Stomach (tissue), 9 donors: ENCODE data around the gene ANKRD11. TPM values are rescaled to one million over a fixed set of nuclear protein-coding genes. Genes with fewer than 3 reads are reported as not detected.

Experiments
- DNase-seq, 2 donors: peaks; one replicate each; pipeline versions ENCODE4 v3.0.0 to v3.0.0-alpha.2; 2013 to 2019
- H3K27ac ChIP-seq, 5 donors: fragments of 200-600 bp in 4 of 5; sonication (generic) in 4 of 5; one replicate each; pipeline ENCODE4 v1.5.1; 2013 to 2019; ENCODE audit warnings: mild to moderate bottlenecking in 1 of 5, moderate library complexity in 1 of 5
- H3K27me3 ChIP-seq, 3 donors: fragments of 200-600 bp; sonication (generic); one replicate each; pipeline ENCODE4 v1.5.1; 2017 to 2019; ENCODE audit warnings: mixed run types in 1 of 3
- H3K36me3 ChIP-seq, 4 donors: fragments of 200-600 bp; sonication (generic); 1 replicate in 3 of 4; 2 replicates in 1 of 4; pipeline ENCODE4 v1.5.1; 2016 to 2019
- H3K4me1 ChIP-seq, 4 donors: fragments of 200-600 bp; sonication (generic); one replicate each; pipeline ENCODE4 v1.5.1; 2016 to 2019
- H3K4me3 ChIP-seq, 4 donors: fragments of 200-600 bp; sonication (generic) in 3 of 4; one replicate each; pipeline ENCODE4 v1.5.1; 2016 to 2019; ENCODE audit warnings: mild to moderate bottlenecking in 1 of 4
- H3K9me3 ChIP-seq, 4 donors: fragments of 200-600 bp; sonication (generic); one replicate each; pipeline ENCODE4 v1.5.1; 2016 to 2019
- CTCF ChIP-seq, 7 experiments: fragments of 450-650 bp in 4 of 7; fragments of 200-600 bp in 3 of 7; sonication (generic) in 3 of 7; IDR thresholded peaks; one replicate each; pipeline ENCODE4 v1.5.1; 2016 to 2019; ENCODE audit warnings: antibody characterized with exemption in 7 of 7, control low read depth in 2 of 7, mild to moderate bottlenecking in 1 of 7
- EP300 ChIP-seq: sonication (generic); formaldehyde crosslinking; IDR thresholded peaks from one replicate; pipeline ENCODE4 v1.6.1; 2017; ENCODE audit warnings: antibody characterized with exemption
- POLR2A ChIP-seq, 4 donors: fragments of 450-650 bp; IDR thresholded peaks; one replicate each; pipeline ENCODE4 v1.6.1; 2016; ENCODE audit warnings: antibody characterized with exemption in 4 of 4, control low read depth in 2 of 4, mild to moderate bottlenecking in 1 of 4, moderate library complexity in 1 of 4
- POLR2AphosphoS5 ChIP-seq, 3 donors: sonication (generic); formaldehyde crosslinking; IDR thresholded peaks; one replicate each; pipeline ENCODE4 v1.6.1; 2016; ENCODE audit warnings: antibody characterized with exemption in 3 of 3
- WGBS, 5 donors: extraction: QIAGEN DNeasy Blood & Tissue Kit in 3 of 5; methylation state at CpG; one replicate each; pipeline versions ENCODE4 v1.1.5 to v1.1.7; 2013 to 2018; 5-methylcytosine and 5-hydroxymethylcytosine counted together
- intact Hi-C: fragments of 100-400 bp; cut with DNase I; formaldehyde crosslinking; loops from one replicate; pipeline ENCODE4 v1.15.1; 2023; ENCODE audit warnings: low total_unique reads
- polyA plus RNA-seq, 3 donors: library from polyadenylated mRNA; stranded (reverse); fragments of 200-250 nt; gene quantifications; one replicate each; pipeline ENCODE4 v1.2.3, GENCODE V29; 2013
- total RNA-seq, 5 donors: library from RNA; depleted of rRNA; stranded (reverse); fragments of >200 nt; gene quantifications; one replicate each; pipeline versions ENCODE4 v1.1.0 to v1.2.3, GENCODE V29; 2014 to 2016
- donor health status: healthy with polysubstance abuse.
- donor health status: Bipolar disorder and iron deficiency.
- donor health status: healthy.

Gene ANKRD11
- total and polyA plus RNA-seq, 8 donors, result 25.4 to 350 (median 88.7) TPM

GRCh38 chr16:89275837-89276720 is 214.3 kb downstream of the ANKRD11 start:
- Histone ChIP-seq H3K27ac (no peak overlapping the region), H3K9me3 (no peaks in the 10 kb centered on the region), H3K36me3 (peaks cover 75 to 97% (median 97%) of the 10 kb centered on the region in 4 donors), H3K4me3 (no peak overlapping the region), H3K4me1 (no peaks in the 10 kb centered on the region), H3K27me3 (no peaks in the 10 kb centered on the region)
- intact Hi-C loops, result no loop called here
- WGBS, 5 donors, result 93 to 95% (median 94%) methylated on average over 31 to 39 of the region's 39 CpGs
- DNase-seq, result no peak
- no peak for TF ChIP-seq POLR2AphosphoS5 (IDR thresholded peaks at IDR 0.05)
- TF ChIP-seq CTCF (IDR thresholded peaks at IDR 0.05), result no peak
- no peak for TF ChIP-seq POLR2A (IDR thresholded peaks at IDR 0.05)
- no peak for TF ChIP-seq EP300

GRCh38 chr16:89275284-89275584 is 215.1 kb downstream of the ANKRD11 start:
- no peak for DNase-seq
- no peak overlapping the region for H3K27ac ChIP-seq
- intact Hi-C loops, result no loop called here
- TF ChIP-seq POLR2AphosphoS5 (IDR thresholded peaks at IDR 0.05), result no peak
- TF ChIP-seq POLR2A (IDR thresholded peaks at IDR 0.05), result no peak
- TF ChIP-seq EP300, result no peak
- no peak for TF ChIP-seq CTCF (IDR thresholded peaks at IDR 0.05)
- no peaks in the 10 kb centered on the region for H3K4me1 ChIP-seq
- WGBS, 5 donors, result 90 to 96% (median 92%) methylated on average over 11 of the region's 11 CpGs
- H3K27me3 ChIP-seq, result no peaks in the 10 kb centered on the region
- H3K9me3 ChIP-seq, result no peaks in the 10 kb centered on the region
- peaks cover 71 to 97% (median 97%) of the 10 kb centered on the region in 4 donors for H3K36me3 ChIP-seq
- H3K4me3 ChIP-seq, result no peak overlapping the region

GRCh38 chr16:89274561-89275283 is 215.6 kb downstream of the ANKRD11 start:
- H3K36me3 ChIP-seq, result peaks cover 72 to 97% (median 97%) of the 10 kb centered on the region in 4 donors
- DNase-seq, result no peak
- no peak overlapping the region for H3K4me3 ChIP-seq
- TF ChIP-seq POLR2A (IDR thresholded peaks at IDR 0.05) (no peak), EP300 (no peak), POLR2AphosphoS5 (IDR thresholded peaks at IDR 0.05) (no peak), CTCF (IDR thresholded peaks at IDR 0.05) (no peak)
- no peaks in the 10 kb centered on the region for H3K27me3 ChIP-seq
- intact Hi-C loops, result no loop called here
- no peaks in the 10 kb centered on the region for H3K4me1 ChIP-seq
- no peaks in the 10 kb centered on the region for H3K9me3 ChIP-seq
- WGBS, 5 donors, result 91 to 95% (median 95%) methylated on average over 24 to 30 of the region's 30 CpGs
- no peak overlapping the region for H3K27ac ChIP-seq

- no peaks in the 10 kb centered on the region for H3K9me3 ChIP-seq
- no peaks in the 10 kb centered on the region for H3K27me3 ChIP-seq
- DNase-seq, result no peak
- H3K4me3 ChIP-seq, result no peak overlapping the region
- H3K4me1 ChIP-seq, result no peaks in the 10 kb centered on the region
- intact Hi-C loops, result no loop called here
- H3K27ac ChIP-seq, result no peak overlapping the region
- TF ChIP-seq POLR2A (IDR thresholded peaks at IDR 0.05) (no peak), EP300 (no peak), POLR2AphosphoS5 (IDR thresholded peaks at IDR 0.05) (no peak), CTCF (IDR thresholded peaks at IDR 0.05) (no peak)
- 91 to 96% (median 94%) methylated on average over 12 to 19 of the region's 19 CpGs for WGBS, 5 donors
- peaks cover 74 to 100% (median 100%) of the 10 kb centered on the region in 4 donors for H3K36me3 ChIP-seq
Observed at GRCh38 chr16:89273741-89274472, 216.5 kb downstream of the ANKRD11 start.
